H1 (cell line): Measurements from ENCODE around the gene IRF7. TPM values are rescaled to one million over a fixed set of nuclear protein-coding genes. Genes with fewer than 3 reads are reported as not detected.
A peak's percentile ranks its signal among the peaks of the same experiment; 100 is the strongest.

Experiments used
- CTCF ChIA-PET: fragments of 300-600 bp; sonication (Branson Sonifier 250); formaldehyde crosslinking; loops from one replicate; lab custom pipeline; 2021; ENCODE audit not compliant: partially characterized antibody; lab: Charles Lee
- POLR2A ChIA-PET: fragments of 300-600 bp; sonication (Branson Sonifier 250); formaldehyde crosslinking; loops from one replicate; lab custom pipeline; 2021; ENCODE audit warnings: inconsistent platforms; ENCODE audit not compliant: partially characterized antibody; lab: Charles Lee
- DNase-seq, 2 experiments: peaks; one replicate each; pipeline versions ENCODE4 v3.0.0 to v3.0.0-alpha.2; 2010 to 2022; ENCODE audit warnings: low spot score in 2 of 2, low read depth in 1 of 2, mixed read lengths in 1 of 2
- FAIRE-seq: peaks from 2 replicates; lab custom pipeline; 2011; peaks lifted over from hg19 to GRCh38; lab: Jason Lieb, UNC
- H2AFZ ChIP-seq: 2 replicates; pipeline ENCODE4 v1.8.1; 2012; ENCODE audit warnings: low read length, inconsistent platforms
- H2AK5ac ChIP-seq: 2 replicates; pipeline ENCODE4 v1.6.1; 2013; ENCODE audit warnings: low read depth, low read length
- H2BK120ac ChIP-seq: replicated peaks from 2 replicates; pipeline ENCODE3; 2013; ENCODE audit warnings: low read depth, low read length, inconsistent platforms
- H2BK12ac ChIP-seq: 2 replicates; pipeline ENCODE4 v1.6.1; 2013; ENCODE audit warnings: low read depth, low read length
- H2BK15ac ChIP-seq: 2 replicates; pipeline ENCODE4 v1.6.1; 2013; ENCODE audit warnings: low read length
- H2BK20ac ChIP-seq: 2 replicates; pipeline ENCODE4 v1.6.1; 2013; ENCODE audit warnings: low read length
- H2BK5ac ChIP-seq: 2 replicates; pipeline ENCODE4 v1.6.1; 2013; ENCODE audit warnings: low read depth, low read length
- H3K14ac ChIP-seq: 2 replicates; pipeline ENCODE4 v1.6.1; 2013; ENCODE audit warnings: inconsistent platforms; ENCODE audit not compliant: insufficient read length
- H3K18ac ChIP-seq: 2 replicates; pipeline ENCODE4 v1.6.1; 2013; ENCODE audit warnings: low read length; ENCODE audit errors: extremely low read depth
- H3K23ac ChIP-seq: 2 replicates; pipeline ENCODE4 v1.6.1; 2013; ENCODE audit warnings: inconsistent platforms; ENCODE audit not compliant: insufficient read length
- H3K23me2 ChIP-seq: 2 replicates; pipeline ENCODE4 v1.6.1; 2013; ENCODE audit warnings: low read depth, low read length
- H3K27ac ChIP-seq: 2 replicates; pipeline ENCODE4 v1.6.1; 2011; ENCODE audit warnings: low read depth, low read length, inconsistent platforms
- H3K27me3 ChIP-seq, 4 experiments: replicated peaks in 1 of 4; 1 replicate in 1 of 4; 2 replicates in 3 of 4; pipeline versions ENCODE4 v1.6.1 to v1.8.1; 2011 to 2013; ENCODE audit warnings: low read length in 3 of 4, mild to moderate bottlenecking in 3 of 4, inconsistent platforms in 2 of 4, mixed read lengths in 2 of 4, moderate library complexity in 1 of 4; ENCODE audit not compliant: control insufficient read depth in 3 of 4, insufficient read depth in 3 of 4; ENCODE audit errors: extremely low read depth in 1 of 4
- H3K36me3 ChIP-seq, 4 experiments: 2 replicates each; pipeline versions ENCODE4 v1.6.1 to v1.8.1; 2011 to 2013; ENCODE audit warnings: mild to moderate bottlenecking in 4 of 4, low read length in 3 of 4, moderate library complexity in 2 of 4, control low read depth in 1 of 4, inconsistent platforms in 1 of 4; ENCODE audit not compliant: insufficient read depth in 4 of 4, control insufficient read depth in 2 of 4
- H3K4ac ChIP-seq: replicated peaks from 2 replicates; pipeline ENCODE3; 2013; ENCODE audit warnings: low read length, low read depth, mixed read lengths, inconsistent platforms; ENCODE audit not compliant: insufficient read length
- H3K4me1 ChIP-seq, 4 experiments: replicated peaks in 1 of 4; 1 replicate in 1 of 4; 2 replicates in 3 of 4; pipeline versions ENCODE4 v1.6.1 to v1.8.1; 2011 to 2013; ENCODE audit warnings: low read length in 3 of 4, inconsistent platforms in 2 of 4, mixed read lengths in 1 of 4; ENCODE audit not compliant: insufficient read depth in 4 of 4, control insufficient read depth in 3 of 4
- H3K4me2 ChIP-seq, 2 experiments: 2 replicates each; pipeline versions ENCODE4 v1.6.1 to v1.8.1; 2011 to 2013; ENCODE audit warnings: low read depth in 2 of 2, low read length in 2 of 2, control low read depth in 1 of 2, inconsistent platforms in 1 of 2, mild to moderate bottlenecking in 1 of 2; ENCODE audit not compliant: insufficient read depth in 1 of 2
- H3K4me3 ChIP-seq, 4 experiments: fragments of 200-600, 300-600 bp in 1 of 4; sonication (generic), shearing (Covaris generic), sonication (Bioruptor Twin) in 1 of 4; 2 replicates each; pipeline versions ENCODE4 v1.5.1 to v1.8.1; 2011 to 2016; ENCODE audit warnings: low read length in 4 of 4, low read depth in 3 of 4, control low read depth in 2 of 4, inconsistent platforms in 2 of 4, mild to moderate bottlenecking in 2 of 4, mixed read lengths in 1 of 4, moderate library complexity in 1 of 4; ENCODE audit not compliant: insufficient read depth in 2 of 4; ENCODE audit errors: extremely low read depth in 1 of 4
- H3K56ac ChIP-seq: replicated peaks from 2 replicates; pipeline ENCODE3; 2013; ENCODE audit warnings: low read depth, mild to moderate bottlenecking, mixed read lengths, low read length, inconsistent platforms; ENCODE audit not compliant: insufficient read length
- H3K79me1 ChIP-seq: 2 replicates; pipeline ENCODE4 v1.6.1; 2013; ENCODE audit warnings: low read depth, low read length, control low read depth
- H3K79me2 ChIP-seq, 2 experiments: 2 replicates each; pipeline versions ENCODE4 v1.6.1 to v1.8.1; 2012 to 2013; ENCODE audit warnings: low read length in 2 of 2, mild to moderate bottlenecking in 2 of 2, inconsistent platforms in 1 of 2; ENCODE audit not compliant: insufficient read depth in 2 of 2, control insufficient read depth in 1 of 2
- H3K9ac ChIP-seq, 4 experiments: replicated peaks in 1 of 4; 1 replicate in 1 of 4; 2 replicates in 3 of 4; pipeline versions ENCODE4 v1.6.1 to v1.8.1; 2011 to 2013; ENCODE audit warnings: low read depth in 3 of 4, low read length in 3 of 4, control low read depth in 2 of 4, mild to moderate bottlenecking in 2 of 4, moderate library complexity in 2 of 4, inconsistent platforms in 1 of 4; ENCODE audit errors: extremely low read depth in 1 of 4
- H3K9me3 ChIP-seq, 2 experiments: 2 replicates each; pipeline versions ENCODE4 v1.6.1 to v1.8.1; 2012 to 2013; ENCODE audit warnings: mild to moderate bottlenecking in 2 of 2, moderate library complexity in 2 of 2, control low read depth in 1 of 2, inconsistent platforms in 1 of 2, low read depth in 1 of 2, low read length in 1 of 2, mixed read lengths in 1 of 2; ENCODE audit not compliant: insufficient read depth in 2 of 2
- H4K20me1 ChIP-seq, 2 experiments: replicated peaks in 1 of 2; 2 replicates each; pipeline versions ENCODE3 to v1.8.1; 2011 to 2013; ENCODE audit warnings: inconsistent platforms in 2 of 2, low read length in 2 of 2, mild to moderate bottlenecking in 1 of 2; ENCODE audit not compliant: insufficient read depth in 2 of 2, control insufficient read depth in 1 of 2
- H4K5ac ChIP-seq: 2 replicates; pipeline ENCODE4 v1.6.1; 2013; ENCODE audit warnings: low read length, low read depth, mixed read lengths, inconsistent platforms; ENCODE audit not compliant: insufficient read length
- H4K8ac ChIP-seq: 2 replicates; pipeline ENCODE4 v1.8.0; 2013; ENCODE audit warnings: mild to moderate bottlenecking, moderate library complexity, low read length, inconsistent platforms; ENCODE audit not compliant: insufficient read depth; ENCODE audit errors: extremely low read depth
- H4K91ac ChIP-seq: replicated peaks from 2 replicates; pipeline ENCODE3; 2013; ENCODE audit warnings: low read length, mixed read lengths, inconsistent platforms; ENCODE audit not compliant: insufficient read length
- EP300 ChIP-seq, 2 experiments: IDR thresholded peaks; 1 replicate in 1 of 2; 2 replicates in 1 of 2; pipeline ENCODE4 v1.6.1; 2011 to 2012; ENCODE audit warnings: low read depth in 2 of 2, low read length in 2 of 2, mild to moderate bottlenecking in 2 of 2, borderline replicate concordance in 1 of 2, inconsistent platforms in 1 of 2, moderate library complexity in 1 of 2
- GABPA ChIP-seq: IDR thresholded peaks from 2 replicates; pipeline ENCODE4 v1.6.1; 2011; ENCODE audit warnings: mild to moderate bottlenecking, low read length, moderate library complexity, borderline replicate concordance; ENCODE audit not compliant: insufficient read depth
- TBP ChIP-seq: IDR thresholded peaks from 2 replicates; pipeline ENCODE4 v1.6.1; 2011; ENCODE audit warnings: low read depth, low read length, improper control_type of control experiment
- WGBS, 2 experiments: shearing (Covaris generic) in 1 of 2; methylation state at CpG; one replicate each; pipeline versions ENCODE4 v1.1.6 to v1.1.7; 2013 to 2015; ENCODE audit warnings: low lambda C conversion rate in 2 of 2, mixed read lengths in 2 of 2, inconsistent platforms in 1 of 2, low coverage in 1 of 2, missing lambda C conversion rate in 1 of 2; ENCODE audit not compliant: insufficient replicate concordance in 2 of 2, insufficient coverage in 1 of 2, insufficient read length in 1 of 2; ENCODE audit errors: extremely low coverage in 1 of 2, missing lambda C conversion rate in 1 of 2; 5-methylcytosine and 5-hydroxymethylcytosine counted together
- polyA plus RNA-seq, 7 experiments: library from polyadenylated mRNA; depleted of rRNA in 3 of 7; stranded (reverse) in 5 of 7; unstranded in 2 of 7; fragments of >200 nt in 5 of 7; fragments of 200-250 nt in 2 of 7; gene quantifications; 1 replicate in 5 of 7; 2 replicates in 1 of 7; 4 replicates in 1 of 7; pipeline versions ENCODE4 v1.2.1 to v1.2.3, GENCODE V29; 2011 to 2013; ENCODE audit warnings: missing spikeins in 2 of 7, mixed read lengths in 2 of 7
- total RNA-seq: library from RNA; stranded (reverse); fragmentation: NEBNext Ultra II Directional; extraction: Animal tissue kit (Norgen Biotek cat#: 25700); gene quantifications from 2 replicates; pipeline ENCODE4 v1.2.1, GENCODE V29; 2021

IRF7 gene
- total and polyA plus RNA-seq, 2 of the 8 experiments (the other 6 are each of a cell fraction or from before 2014, with no cell fraction given) = 9.1 to 9.6 TPM

GRCh38 chr11:567629-568292 is 48.0 kb downstream of the IRF7 start:
- H4K5ac ChIP-seq = peak overlapping the region; percentile 40
- H3K27ac ChIP-seq = no peak overlapping the region
- no peak overlapping the region for H2AK5ac ChIP-seq
- H3K36me3 ChIP-seq = peaks cover 0 to 5% (median 3%) of the 10 kb centered on the region in 4 experiments; a peak in 5 of 8 replicates
- H3K4me2 ChIP-seq = peak overlapping the region; percentile 75 to 93
- no peak overlapping the region for H3K23ac ChIP-seq
- H3K14ac ChIP-seq = no peak overlapping the region
- H3K56ac ChIP-seq = no peak overlapping the region
- H2BK12ac ChIP-seq = no peak overlapping the region
- H3K4me3 ChIP-seq = peak overlapping the region; percentile 43 to 67 (median 52)
- H2AFZ ChIP-seq = no peak overlapping the region
- no peak overlapping the region for H2BK120ac ChIP-seq
- H4K20me1 ChIP-seq = peaks cover 2 to 21% of the 10 kb centered on the region in 2 experiments
- H2BK5ac ChIP-seq = no peak overlapping the region
- H3K23me2 ChIP-seq = peaks cover 4% of the 10 kb centered on the region; the same call in 1 of the 2 replicates
- H3K9me3 ChIP-seq = no peaks in the 10 kb centered on the region
- H3K4ac ChIP-seq = no peak overlapping the region
- TF ChIP-seq GABPA (no peak), EP300 (IDR thresholded peaks at IDR 0.05; ENCODE audit: borderline replicate concordance in 1 of 2, low read depth in 2 of 2, low read length in 2 of 2) (no peak), TBP (no peak)
- TF ChIP-seq, all 59 proteins: peak for 0
- ChIA-PET CTCF (interaction anchor here (0.6 to 3.2 kb wide), 3 partner anchors 12 to 84 kb away, joined by 3 to 21 read pairs (median 5); no protein-coding TSS in a partner anchor), POLR2A (interaction anchor here (0.6 to 2.8 kb wide), 8 partner anchors 8 to 979 kb away, joined by 3 to 11 read pairs (median 5); partner anchors contain the start of genes LMNTD2 and PNPLA2)
- Histone ChIP-seq H3K18ac (no peak overlapping the region), H3K4me1 (peaks cover 2 to 22% (median 11%) of the 10 kb centered on the region in 4 experiments; a peak in 6 of 7 replicates), H3K9ac (no peak overlapping the region), H4K8ac (peak overlapping the region; percentile 51), H3K79me2 (no peaks in the 10 kb centered on the region), H3K79me1 (peaks cover 6% of the 10 kb centered on the region; the same call in 1 of the 2 replicates), H4K91ac (peak overlapping the region; percentile 10), H2BK20ac (no peak overlapping the region), H3K27me3 (peaks cover 0 to 3% (median 0%) of the 10 kb centered on the region in 4 experiments; a peak in 3 of 7 replicates), H2BK15ac (no peak overlapping the region)
- no peak for DNase-seq
- 39% methylated on average over 25 of the region's 41 CpGs; no CpG with 5 or more reads in 1 of the 2 experiments for WGBS, 2 experiments
- FAIRE-seq = no peak
